Peyer's patch (tissue), 4 donors: ENCODE results near the gene HSPH1.

Source experiments
- CTCF ChIP-seq, 6 experiments: fragments of 450-650 bp in 4 of 6; fragments of 200-600 bp in 2 of 6; sonication (generic) in 1 of 6; IDR thresholded peaks; one replicate each; pipeline ENCODE4 v1.5.1; 2017 to 2019; ENCODE audit warnings: antibody characterized with exemption in 6 of 6, mild to moderate bottlenecking in 3 of 6, moderate library complexity in 1 of 6
- POLR2A ChIP-seq, 2 donors: fragments of 450-650 bp; IDR thresholded peaks; one replicate each; pipeline ENCODE4 v1.5.1; 2017; ENCODE audit warnings: antibody characterized with exemption in 2 of 2, mild to moderate bottlenecking in 2 of 2, moderate library complexity in 2 of 2

GRCh38 chr13:31154939-31155338, 6.8 kb downstream of the HSPH1 start:
- TF ChIP-seq CTCF (IDR thresholded peaks at IDR 0.05) (no peak), POLR2A (IDR thresholded peaks at IDR 0.05) (no peak)
